ENCODE measurements around the gene DYNC1H1. TPM values are rescaled to one million over a fixed set of nuclear protein-coding genes. Genes with fewer than 3 reads are reported as not detected.
"Not testable (repeated sequence)": the region's sequence is repeated elsewhere in the genome, so short reads cannot be mapped to it uniquely, and the experiment has no call there.

The DYNC1H1 gene
- total RNA-seq, 1 experiment from 2014 or later = 606 TPM

DNA sequence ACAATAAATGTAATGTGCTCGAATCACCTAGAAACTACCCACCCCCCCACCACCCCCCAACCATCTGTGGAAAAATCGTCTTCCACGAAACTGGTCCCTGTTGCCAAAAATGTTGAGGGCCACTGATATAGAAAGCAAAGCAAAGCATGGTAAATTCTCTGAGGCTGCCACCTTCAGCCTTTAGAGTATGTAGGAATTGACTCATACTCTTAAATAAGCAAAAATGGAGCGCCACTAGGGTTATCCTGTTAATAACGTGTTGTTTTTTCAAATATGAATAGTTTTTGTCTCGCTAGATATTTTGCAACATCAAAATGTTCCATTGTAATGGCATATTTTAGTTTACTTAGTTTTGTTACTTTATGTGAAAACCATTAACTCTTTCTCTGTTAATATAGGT, 18.2 kb downstream of the DYNC1H1 start:
- Histone ChIP-seq H3K27ac (ENCODE audit: low read length) (no peak overlapping the region), H3F3A (ENCODE audit: low read length, unreplicated experiment) (peaks cover 21% of the 10 kb centered on the region), H4K20me1 (ENCODE audit: low read length) (peaks cover 32% of the 10 kb centered on the region), H3K4me2 (ENCODE audit: low read length) (no peak overlapping the region), H3K9me2 (replicated peaks; ENCODE audit: low read length) (no peaks in the 10 kb centered on the region), H3K4me3 (ENCODE audit: low read length) (no peak overlapping the region), H2AFZ (ENCODE audit: low read length) (no peak overlapping the region), H3K36me3 (ENCODE audit: low read depth, low read length) (peaks cover 70% of the 10 kb centered on the region), H3K27me3 (ENCODE audit: low read length) (no peaks in the 10 kb centered on the region), H3K9ac (ENCODE audit: low read length) (no peak overlapping the region), H3K9me3 (ENCODE audit: low read length) (no peaks in the 10 kb centered on the region), H3K79me2 (ENCODE audit: low read length) (peaks cover 76% of the 10 kb centered on the region), H3K4me1 (ENCODE audit: insufficient read depth, low read length) (peaks cover 40% of the 10 kb centered on the region)
- ChIA-PET CTCF (no interaction called here), POLR2A (ENCODE audit: unreplicated experiment) (no interaction called here)
- no peak for DNase-seq
- TF ChIP-seq EZH2 (IDR thresholded peaks at IDR 0.05; ENCODE audit: low read length, unreplicated experiment) (no peak), EZH2phosphoT487 (IDR thresholded peaks at IDR 0.05; ENCODE audit: borderline replicate concordance, low read length) (no peak)
- TF ChIP-seq, protein P1, sequence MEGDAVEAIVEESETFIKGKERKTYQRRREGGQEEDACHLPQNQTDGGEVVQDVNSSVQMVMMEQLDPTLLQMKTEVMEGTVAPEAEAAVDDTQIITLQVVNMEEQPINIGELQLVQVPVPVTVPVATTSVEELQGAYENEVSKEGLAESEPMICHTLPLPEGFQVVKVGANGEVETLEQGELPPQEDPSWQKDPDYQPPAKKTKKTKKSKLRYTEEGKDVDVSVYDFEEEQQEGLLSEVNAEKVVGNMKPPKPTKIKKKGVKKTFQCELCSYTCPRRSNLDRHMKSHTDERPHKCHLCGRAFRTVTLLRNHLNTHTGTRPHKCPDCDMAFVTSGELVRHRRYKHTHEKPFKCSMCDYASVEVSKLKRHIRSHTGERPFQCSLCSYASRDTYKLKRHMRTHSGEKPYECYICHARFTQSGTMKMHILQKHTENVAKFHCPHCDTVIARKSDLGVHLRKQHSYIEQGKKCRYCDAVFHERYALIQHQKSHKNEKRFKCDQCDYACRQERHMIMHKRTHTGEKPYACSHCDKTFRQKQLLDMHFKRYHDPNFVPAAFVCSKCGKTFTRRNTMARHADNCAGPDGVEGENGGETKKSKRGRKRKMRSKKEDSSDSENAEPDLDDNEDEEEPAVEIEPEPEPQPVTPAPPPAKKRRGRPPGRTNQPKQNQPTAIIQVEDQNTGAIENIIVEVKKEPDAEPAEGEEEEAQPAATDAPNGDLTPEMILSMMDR (conservative IDR thresholded peaks at IDR 0.05; ENCODE audit: low read depth, low read length) = no peak
- no TSS peak for BruUV-seq (replicated peaks)
- intact Hi-C loops (cut with micrococcal nuclease) = no loop called here
- no peak for ATAC-seq

DNA sequence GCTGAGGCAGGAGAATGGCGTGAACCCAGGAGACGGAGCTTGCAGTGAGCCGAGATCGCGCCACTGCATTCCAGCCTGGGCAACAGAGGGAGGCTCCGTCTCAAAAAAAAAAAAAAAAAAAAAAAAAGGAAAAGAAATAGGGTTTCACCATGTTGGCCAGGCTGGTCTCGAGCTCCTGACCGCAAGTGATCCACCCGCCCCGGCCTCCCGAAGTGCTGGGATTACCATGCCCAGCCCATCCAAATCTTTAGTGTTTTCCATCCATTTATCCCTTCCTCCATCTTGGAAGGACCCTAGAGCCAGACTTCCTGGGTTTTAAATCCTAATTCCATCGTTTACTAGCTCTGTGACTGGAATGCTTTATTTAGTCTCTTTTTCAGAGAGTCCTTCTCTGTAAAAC, 20.5 kb downstream of the DYNC1H1 start:
- H3K27ac ChIP-seq (ENCODE audit: low read length); H3K9ac ChIP-seq (ENCODE audit: low read length); H3K27me3 ChIP-seq (ENCODE audit: low read length); ATAC-seq; BruUV-seq (replicated peaks); H3K9me2 ChIP-seq (replicated peaks; ENCODE audit: low read length); CTCF ChIA-PET; intact Hi-C loops (cut with micrococcal nuclease); DNase-seq; H3K9me3 ChIP-seq (ENCODE audit: low read length); H3F3A ChIP-seq (ENCODE audit: low read length, unreplicated experiment); H3K4me3 ChIP-seq (ENCODE audit: low read length); POLR2A ChIA-PET (ENCODE audit: unreplicated experiment); H2AFZ ChIP-seq (ENCODE audit: low read length); H3K4me2 ChIP-seq (ENCODE audit: low read length): not testable (repeated sequence)
- Histone ChIP-seq H3K4me1 (ENCODE audit: insufficient read depth, low read length) (peaks cover 18% of the 10 kb centered on the region), H3K79me2 (ENCODE audit: low read length) (peaks cover 74% of the 10 kb centered on the region), H3K36me3 (ENCODE audit: low read depth, low read length) (peaks cover 75% of the 10 kb centered on the region), H4K20me1 (ENCODE audit: low read length) (peaks cover 47% of the 10 kb centered on the region)

DNA sequence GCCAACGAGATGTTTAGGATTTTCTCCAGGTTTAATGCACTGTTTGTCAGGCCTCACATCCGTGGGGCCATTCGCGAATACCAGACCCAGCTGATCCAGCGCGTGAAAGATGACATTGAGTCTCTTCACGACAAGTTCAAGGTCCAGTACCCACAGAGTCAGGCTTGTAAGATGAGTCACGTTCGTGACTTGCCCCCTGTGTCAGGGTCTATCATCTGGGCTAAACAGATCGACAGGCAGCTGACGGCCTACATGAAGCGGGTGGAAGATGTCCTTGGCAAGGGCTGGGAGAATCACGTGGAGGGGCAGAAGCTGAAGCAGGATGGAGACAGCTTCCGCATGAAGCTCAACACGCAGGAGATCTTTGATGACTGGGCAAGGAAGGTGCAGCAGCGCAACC, 21.6 kb downstream of the DYNC1H1 start:
- DNase-seq (no peak), ATAC-seq (no peak)
- TSS peak; percentile 50 for BruUV-seq (replicated peaks)
- no peak overlapping the region for H3K4me2 ChIP-seq (ENCODE audit: low read length)
- no peak overlapping the region for H3K27ac ChIP-seq (ENCODE audit: low read length)
- peaks cover 7% of the 10 kb centered on the region for H3K4me1 ChIP-seq (ENCODE audit: insufficient read depth, low read length)
- H3K79me2 ChIP-seq (ENCODE audit: low read length) = peaks cover 77% of the 10 kb centered on the region
- peaks cover 80% of the 10 kb centered on the region for H3K36me3 ChIP-seq (ENCODE audit: low read depth, low read length)
- no peak overlapping the region for H2AFZ ChIP-seq (ENCODE audit: low read length)
- no peaks in the 10 kb centered on the region for H3K27me3 ChIP-seq (ENCODE audit: low read length)
- no peaks in the 10 kb centered on the region for H3F3A ChIP-seq (ENCODE audit: low read length, unreplicated experiment)
- no peak overlapping the region for H3K4me3 ChIP-seq (ENCODE audit: low read length)
- H3K9ac ChIP-seq (ENCODE audit: low read length) = no peak overlapping the region
- H3K9me2 ChIP-seq (replicated peaks; ENCODE audit: low read length) = no peaks in the 10 kb centered on the region
- ChIA-PET POLR2A (ENCODE audit: unreplicated experiment) (no interaction called here), CTCF (no interaction called here)
- no peak for TF ChIP-seq EZH2 (IDR thresholded peaks at IDR 0.05; ENCODE audit: low read length, unreplicated experiment)
- TF ChIP-seq EZH2phosphoT487 (IDR thresholded peaks at IDR 0.05; ENCODE audit: borderline replicate concordance, low read length) = no peak
- TF ChIP-seq, protein P1 (conservative IDR thresholded peaks at IDR 0.05; ENCODE audit: low read depth, low read length) = no peak
- no peaks in the 10 kb centered on the region for H3K9me3 ChIP-seq (ENCODE audit: low read length)
- intact Hi-C loops (cut with micrococcal nuclease) = no loop called here
- H4K20me1 ChIP-seq (ENCODE audit: low read length) = peaks cover 51% of the 10 kb centered on the region
